Skin of body (tissue), 2 donors: Measurements from ENCODE around the gene UBAC2. TPM values are rescaled to one million over a fixed set of nuclear protein-coding genes. Genes with fewer than 3 reads are reported as not detected.
"Not testable (repeated sequence)": the region's sequence is repeated elsewhere in the genome, so short reads cannot be mapped to it uniquely, and the experiment has no call there.

Source experiments
- DNase-seq: peaks from one replicate; lab custom pipeline; 2025; lab: John Stamatoyannopoulos, UW
- total RNA-seq: library from RNA; depleted of rRNA; stranded (reverse); fragments of >200 nt; gene quantifications from one replicate; pipeline ENCODE4 v1.2.3, GENCODE V29; 2014

Gene UBAC2
- total RNA-seq, 1 donor from 2014 or later, result 57.1 TPM

- DNase-seq, result no peak
Observed at GRCh38 chr13:99390601-99391000, 189.9 kb downstream of the UBAC2 start.

DNA sequence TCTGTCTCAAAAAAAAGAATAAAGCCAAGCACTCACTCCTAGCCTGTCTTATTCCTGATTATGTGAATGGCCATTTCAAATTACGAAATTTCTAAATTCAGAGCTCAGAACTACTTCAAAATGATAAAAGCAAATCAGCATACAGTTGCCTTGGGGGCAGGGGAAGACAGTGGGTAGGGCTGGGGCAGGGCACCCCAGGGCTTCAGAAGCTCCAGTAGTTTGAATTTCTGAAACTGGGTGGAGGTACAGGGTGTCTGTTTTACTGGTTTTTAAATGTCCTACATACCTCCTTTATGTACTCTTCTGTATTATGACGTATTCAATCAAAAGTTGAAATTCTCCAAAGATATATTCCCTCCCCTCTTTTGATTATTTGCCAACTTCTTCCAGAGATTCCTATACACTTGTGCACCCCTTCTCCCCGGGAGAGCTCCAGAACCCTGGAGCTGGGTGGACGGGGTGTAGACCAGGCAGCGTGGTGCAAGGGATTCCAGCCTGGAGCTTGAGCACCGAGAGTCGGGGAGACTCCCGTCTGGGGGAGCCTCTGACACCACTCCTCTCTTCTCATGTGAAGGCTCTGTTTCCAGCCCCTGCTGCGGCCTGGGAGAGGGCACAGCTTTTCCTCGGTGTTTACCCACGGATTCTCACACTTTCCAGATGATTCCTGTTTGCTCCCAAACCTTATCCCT, 191.3 kb downstream of the UBAC2 start:
- no peak for DNase-seq

DNA sequence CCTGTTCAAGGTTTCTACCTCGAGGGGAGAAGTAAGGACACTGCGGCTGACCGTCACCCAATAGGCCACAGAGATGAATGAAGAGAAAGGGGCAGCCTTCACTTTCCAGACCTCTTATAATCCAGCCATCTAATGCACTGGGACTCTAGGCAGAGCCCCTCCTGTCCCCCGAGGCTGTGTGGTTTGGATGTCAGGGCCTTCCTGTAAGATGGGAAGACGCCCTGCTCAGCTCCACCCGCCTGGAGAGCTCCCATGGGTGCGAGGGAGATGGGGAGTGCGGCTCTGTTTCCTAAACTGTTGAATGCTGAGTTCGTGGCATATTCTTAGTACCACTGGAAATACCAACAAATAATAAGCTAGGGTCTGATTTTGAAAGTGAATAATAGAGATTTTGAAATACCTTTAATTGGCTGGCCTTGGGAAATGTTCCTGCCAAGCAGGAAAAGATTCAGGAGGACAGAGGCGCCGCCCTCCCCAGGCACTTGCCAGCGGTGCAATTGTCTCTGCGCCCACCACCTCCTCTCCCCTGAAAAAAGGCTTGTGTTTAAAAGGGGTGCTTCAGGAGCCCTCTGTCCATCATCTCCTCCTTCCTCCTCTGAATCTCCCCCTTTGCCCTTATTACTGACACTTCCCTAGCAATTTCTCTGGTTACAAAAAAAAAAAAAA, 191.9 kb downstream of the UBAC2 start:
- DNase-seq, result no peak

DNA sequence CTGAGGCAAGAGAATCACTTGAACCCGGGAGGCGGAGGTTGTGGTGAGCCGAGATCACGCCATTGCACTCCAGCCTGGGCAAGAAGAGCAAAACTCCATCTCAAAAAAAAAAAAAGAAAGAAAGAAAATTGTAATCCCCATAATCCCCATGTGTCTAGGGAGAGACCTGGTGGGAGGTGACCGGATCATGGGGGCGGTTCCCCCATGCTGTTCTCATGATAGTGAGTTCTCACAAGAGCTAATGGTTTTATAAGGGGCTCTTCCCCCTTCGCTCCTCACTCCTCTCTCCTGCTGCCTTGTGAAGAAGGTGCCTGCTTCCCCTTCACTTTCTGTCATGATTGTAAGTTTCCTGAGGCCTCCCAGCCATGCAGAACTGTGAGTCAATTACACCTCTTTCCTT, 192.7 kb downstream of the UBAC2 start:
- not testable (repeated sequence) for DNase-seq

DNA sequence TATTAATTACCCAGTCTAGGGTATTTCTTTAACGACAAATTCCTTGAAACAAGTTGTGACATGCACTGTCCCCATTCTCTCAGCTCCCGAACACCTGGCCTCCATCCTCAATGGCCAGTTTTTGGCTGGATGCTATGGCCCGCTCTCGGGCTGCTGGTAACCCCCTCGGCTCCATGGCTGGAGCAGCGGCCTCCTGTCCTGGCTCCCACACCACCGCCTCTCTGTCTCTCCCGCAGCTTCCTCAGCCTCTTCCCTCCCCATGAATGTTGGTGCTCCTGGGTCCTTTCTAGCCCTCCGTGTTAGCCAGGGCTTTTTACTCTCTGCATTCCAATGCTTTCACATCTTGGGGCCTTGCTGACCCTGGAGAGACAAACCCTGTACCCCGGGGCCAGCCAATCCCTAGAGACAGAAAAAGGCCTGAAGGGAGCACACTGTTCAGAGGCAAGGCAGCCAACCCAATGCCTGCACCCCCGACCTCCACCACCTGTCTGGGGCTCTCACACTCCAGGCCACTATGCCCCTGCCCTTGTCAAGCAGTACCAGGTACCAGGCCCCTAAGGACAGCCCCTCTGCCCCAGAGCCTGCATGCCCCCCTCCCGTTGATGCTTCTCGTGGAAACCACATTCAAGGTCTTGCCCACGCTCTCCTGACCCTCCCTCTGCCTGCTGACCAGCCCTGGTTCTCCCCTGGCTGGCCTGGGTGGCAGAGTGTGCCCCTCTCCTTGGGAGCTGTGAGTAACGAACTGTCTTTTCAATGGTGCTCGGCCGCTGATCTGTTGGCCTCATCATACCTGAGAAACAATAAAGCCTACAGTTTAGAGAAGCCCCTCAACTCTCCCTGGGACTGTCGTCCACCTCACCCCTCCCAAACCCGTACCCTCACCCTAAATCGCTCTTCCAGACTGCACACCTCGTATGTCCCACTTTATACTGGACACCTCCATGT, 193.4 kb downstream of the UBAC2 start:
- DNase-seq, result no peak

- no peak for DNase-seq
Observed at GRCh38 chr13:99395436-99395835, 194.8 kb downstream of the UBAC2 start.

- no peak for DNase-seq
Observed at GRCh38 chr13:99396446-99396845, 195.8 kb downstream of the UBAC2 start.

GRCh38 chr13:99398071-99398470, 197.4 kb downstream of the UBAC2 start:
- no peak for DNase-seq

DNA sequence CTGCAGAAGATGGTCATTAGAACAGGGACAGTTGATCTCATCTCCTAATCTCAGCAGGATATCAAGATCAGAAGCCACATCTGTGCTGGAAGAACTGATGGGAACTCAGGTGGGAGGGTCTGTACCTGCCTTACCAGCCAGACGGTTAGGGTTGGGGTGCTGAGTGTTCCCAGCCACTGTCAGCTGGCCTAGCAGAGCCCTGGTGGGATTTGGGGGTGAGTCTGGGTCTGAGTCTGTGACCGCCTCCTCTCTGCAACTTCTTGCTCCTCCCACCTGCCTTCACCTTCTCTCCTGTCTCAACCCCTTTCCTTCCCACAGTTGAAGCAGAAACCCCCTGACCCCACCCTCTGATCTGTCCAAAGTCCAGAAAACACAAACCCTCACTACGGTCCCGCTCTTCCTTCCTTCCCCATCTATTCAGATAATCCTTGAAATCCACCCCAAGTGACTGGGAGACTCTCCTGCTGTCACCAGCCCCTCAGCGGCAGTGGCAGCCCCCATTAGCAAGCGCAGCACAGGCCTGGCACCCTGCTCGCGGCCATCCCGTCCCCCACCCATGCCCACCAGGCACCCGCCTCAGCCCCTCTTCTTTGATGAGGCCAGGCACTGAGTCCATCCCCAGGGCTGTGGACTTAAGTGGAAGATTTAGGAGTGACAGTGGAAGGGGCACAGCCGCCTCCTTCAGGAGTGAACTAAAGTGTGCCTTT, 198.4 kb downstream of the UBAC2 start:
- no peak for DNase-seq

DNA sequence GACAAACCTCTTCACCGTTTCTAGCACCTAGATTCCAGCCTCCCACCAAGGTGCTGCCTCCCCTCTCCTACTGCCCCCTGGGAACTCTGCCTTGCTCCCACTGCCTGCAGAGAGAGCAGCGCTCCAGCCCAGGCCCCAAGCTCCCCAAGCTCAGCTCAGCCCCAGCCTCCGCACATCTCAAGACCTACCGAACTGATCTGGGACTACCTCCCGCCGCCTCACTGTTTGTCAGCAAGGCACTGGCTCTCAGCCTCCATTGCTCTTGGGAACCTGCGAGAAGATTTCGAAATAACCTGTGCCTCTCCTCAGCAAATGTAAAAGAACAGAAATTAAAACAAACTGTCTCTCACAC, 198.9 kb downstream of the UBAC2 start:
- DNase-seq, result no peak

- no peak for DNase-seq
Observed at GRCh38 chr13:99403458-99403971, 202.9 kb downstream of the UBAC2 start.

DNA sequence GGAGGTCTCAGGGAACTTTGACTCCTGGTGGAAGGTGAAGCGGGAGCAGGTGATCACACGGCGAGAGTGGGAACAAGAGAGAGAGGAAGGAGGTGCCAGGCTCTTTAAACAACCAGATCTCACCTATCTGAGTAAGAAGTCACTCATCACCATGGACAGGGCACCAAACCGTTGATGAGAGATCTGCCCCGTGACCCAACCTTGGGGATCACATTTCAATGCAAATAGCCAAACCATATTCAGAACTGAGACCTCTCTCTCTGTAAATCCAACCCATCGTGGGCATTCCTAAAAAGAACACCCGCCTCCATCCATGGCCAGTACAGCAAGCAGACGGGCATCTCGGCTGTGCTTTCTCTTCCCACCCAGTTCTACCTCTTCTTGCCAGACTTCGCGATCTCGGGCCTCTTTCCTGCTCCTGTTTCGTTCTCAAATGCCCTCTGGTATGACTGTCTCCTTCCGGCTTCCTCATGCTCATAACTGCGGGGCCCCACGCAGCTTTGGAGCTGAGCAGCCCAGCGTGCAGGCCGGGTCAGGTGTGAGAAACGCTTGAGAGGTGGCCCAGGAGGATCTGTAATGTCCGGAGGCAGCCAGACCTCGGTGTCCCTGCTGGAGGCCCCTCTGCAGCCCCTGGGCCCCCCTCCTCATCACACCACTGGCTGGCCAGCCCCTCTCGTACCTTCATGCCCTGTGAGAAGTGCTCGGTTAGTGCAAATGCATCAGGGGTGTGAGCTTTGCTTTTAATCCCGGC, 203.5 kb downstream of the UBAC2 start:
- DNase-seq, result no peak

DNA sequence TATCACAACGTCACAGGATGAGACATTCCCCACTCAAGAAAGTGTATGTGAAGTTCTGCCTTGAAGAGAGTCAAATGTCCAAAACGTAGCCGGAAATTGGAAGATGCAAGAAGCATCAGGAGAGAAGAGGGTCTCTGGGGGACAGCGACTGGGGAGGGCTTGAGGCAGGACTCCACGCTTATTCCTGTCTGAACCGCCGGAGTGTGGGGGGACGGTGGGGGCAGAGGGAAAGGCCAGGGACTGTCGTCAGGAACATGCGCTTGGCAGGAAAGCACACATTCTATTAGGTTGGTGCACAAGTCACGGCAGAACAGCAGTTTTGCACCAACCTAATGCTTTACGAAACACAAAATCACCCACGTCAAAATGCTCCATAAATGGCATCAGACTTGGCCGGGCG, 205.3 kb downstream of the UBAC2 start:
- DNase-seq, result no peak

DNA sequence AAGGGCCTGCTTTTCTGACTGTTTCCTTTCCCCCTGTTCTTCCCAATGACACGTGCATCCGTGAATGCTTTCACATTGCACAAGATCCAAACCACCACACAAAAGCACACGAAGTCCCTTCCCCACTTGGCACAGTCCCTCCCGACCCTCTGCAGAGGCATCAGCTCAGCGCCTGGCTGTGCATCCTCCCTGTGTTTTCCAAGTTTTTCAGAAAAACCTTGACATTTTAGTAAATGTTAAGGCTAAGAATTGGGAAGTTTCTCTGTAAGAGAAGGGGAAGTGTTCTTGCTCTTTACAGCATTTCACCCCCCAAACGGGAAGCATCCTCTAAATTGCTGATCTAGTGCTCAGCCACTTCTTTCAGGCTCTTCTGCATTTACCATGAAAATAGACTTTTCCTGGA, 206.1 kb downstream of the UBAC2 start:
- no peak for DNase-seq

- no peak for DNase-seq
Observed at GRCh38 chr13:99407906-99408702, 207.4 kb downstream of the UBAC2 start.

GRCh38 chr13:99408703-99409000, 208.0 kb downstream of the UBAC2 start:
- no peak for DNase-seq

GRCh38 chr13:99409461-99410083, 208.9 kb downstream of the UBAC2 start:
- DNase-seq, result not testable (repeated sequence)

DNA sequence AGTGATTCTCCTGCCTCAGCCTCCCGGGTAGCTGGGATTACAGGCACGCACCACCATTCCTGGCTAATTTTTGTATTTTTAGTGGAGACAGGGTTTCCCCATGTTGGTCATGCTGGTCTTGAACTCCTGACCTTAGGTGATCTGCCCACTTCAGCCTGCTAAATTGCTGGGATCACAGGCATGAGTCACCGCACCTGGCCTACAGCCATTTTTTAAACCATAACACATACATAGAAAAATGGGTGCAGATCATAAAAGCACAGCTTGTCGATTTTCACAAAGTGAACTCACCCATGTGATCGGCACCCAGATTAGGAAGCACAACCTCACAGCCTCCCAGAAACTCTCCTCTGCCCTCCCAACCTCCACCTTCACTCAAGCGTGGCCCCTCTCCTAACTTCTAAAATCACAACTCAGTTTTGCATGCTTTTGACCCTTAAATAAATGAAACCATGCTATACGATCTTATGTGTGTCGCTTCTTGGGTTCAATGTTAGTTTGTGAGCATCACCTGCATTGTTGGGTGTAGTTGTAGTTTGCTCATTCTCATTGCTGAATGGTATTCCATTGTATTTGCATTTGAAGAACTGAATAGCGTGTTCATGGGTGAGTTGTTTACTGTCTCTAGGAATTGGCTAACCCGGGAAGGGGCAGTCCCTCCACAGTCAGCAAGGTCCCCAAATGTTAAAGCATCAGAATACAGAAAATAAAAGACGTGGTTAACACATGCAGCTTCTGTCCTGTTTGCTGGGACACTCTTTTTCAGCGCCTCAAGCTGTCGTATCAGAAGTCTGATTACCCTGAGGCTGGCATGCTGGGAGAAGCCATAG, 210.2 kb downstream of the UBAC2 start:
- not testable (repeated sequence) for DNase-seq

DNA sequence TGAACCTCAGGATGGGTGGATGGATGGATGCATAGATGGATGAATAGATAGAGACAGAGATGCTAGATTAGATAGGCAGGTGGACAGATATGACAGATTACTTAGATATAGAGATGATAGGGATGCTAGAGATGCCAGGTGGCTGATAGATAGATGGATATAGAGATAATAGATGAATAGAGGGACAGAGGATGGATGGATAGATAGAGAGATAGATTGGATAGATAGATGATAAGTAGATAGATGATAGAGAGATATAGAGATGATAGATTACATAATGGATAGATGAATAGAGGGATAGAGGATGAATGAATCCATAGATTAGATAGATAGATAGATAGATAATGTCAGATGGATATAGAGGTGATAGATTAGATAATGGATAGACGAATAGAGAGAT, 212.2 kb downstream of the UBAC2 start:
- DNase-seq, result no peak
